NT2/D1 (cell line): ENCODE measurements around the gene ATP6V0E1.
"Not testable (repeated sequence)": the region's sequence is repeated elsewhere in the genome, so short reads cannot be mapped to it uniquely, and the experiment has no call there.

Source experiments
- DNase-seq: peaks from one replicate; pipeline ENCODE4 v3.0.0-alpha.2; 2011; ENCODE audit warnings: low read depth, low spot score
- H3K27me3 ChIP-seq: 2 replicates; pipeline ENCODE4 v1.6.0; 2011; ENCODE audit warnings: mild to moderate bottlenecking; ENCODE audit not compliant: insufficient read length, insufficient read depth
- H3K36me3 ChIP-seq: 2 replicates; pipeline ENCODE4 v1.6.1; 2011; ENCODE audit warnings: mild to moderate bottlenecking, low read length, mixed read lengths; ENCODE audit not compliant: insufficient read depth, insufficient read length
- H3K4me1 ChIP-seq: 2 replicates; pipeline ENCODE4 v1.5.1; 2011; ENCODE audit not compliant: insufficient read depth, insufficient read length
- H3K4me3 ChIP-seq: 2 replicates; pipeline ENCODE4 v1.5.1; 2011; ENCODE audit warnings: low read depth; ENCODE audit not compliant: insufficient read length
- H3K9ac ChIP-seq: 2 replicates; pipeline ENCODE4 v1.6.0; 2011; ENCODE audit warnings: low read depth; ENCODE audit not compliant: insufficient read length
- H3K9me3 ChIP-seq: 2 replicates; pipeline ENCODE4 v1.5.1; 2011; ENCODE audit warnings: mild to moderate bottlenecking, low read length; ENCODE audit not compliant: insufficient read depth
- SUZ12 ChIP-seq: IDR thresholded peaks from 2 replicates; pipeline ENCODE4 v1.6.1; 2011; ENCODE audit not compliant: insufficient read length, insufficient read depth; ENCODE audit errors: extremely low read depth
- YY1 ChIP-seq: IDR thresholded peaks from 2 replicates; pipeline ENCODE4 v1.6.1; 2011; ENCODE audit not compliant: insufficient read length, insufficient read depth
- ZNF274 ChIP-seq: IDR thresholded peaks from 2 replicates; pipeline ENCODE4 v1.6.1; 2011; ENCODE audit warnings: mild to moderate bottlenecking, low read depth, low read length

Gene ATP6V0E1

DNA sequence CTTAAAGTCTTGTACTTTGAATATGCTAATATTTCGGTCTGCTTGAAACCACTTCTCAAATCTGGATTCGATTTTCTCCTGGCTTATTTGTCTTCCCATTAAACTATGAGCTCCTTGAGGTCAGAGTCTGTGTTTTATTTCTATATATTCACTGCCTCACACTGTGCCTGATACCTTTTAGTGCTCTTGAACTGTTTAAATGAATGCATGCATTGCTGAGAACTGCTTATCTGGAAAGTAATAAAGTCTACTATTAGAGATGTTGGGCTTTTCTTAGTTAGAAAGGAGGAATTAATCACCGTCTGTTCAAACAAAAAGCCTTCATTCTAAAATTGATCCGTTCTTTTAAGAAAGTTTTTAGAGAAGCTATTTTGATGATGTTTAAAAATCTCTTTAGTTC is 78.6 kb downstream of the ATP6V0E1 start:
- no peak overlapping the region for H3K9ac ChIP-seq
- TF ChIP-seq SUZ12 (no peak), YY1 (no peak), ZNF274 (no peak)
- no peaks in the 10 kb centered on the region for H3K9me3 ChIP-seq
- no peak overlapping the region for H3K4me3 ChIP-seq
- H3K4me1 ChIP-seq: no peaks in the 10 kb centered on the region
- H3K36me3 ChIP-seq: no peaks in the 10 kb centered on the region
- H3K27me3 ChIP-seq: no peaks in the 10 kb centered on the region
- no peak for DNase-seq

DNA sequence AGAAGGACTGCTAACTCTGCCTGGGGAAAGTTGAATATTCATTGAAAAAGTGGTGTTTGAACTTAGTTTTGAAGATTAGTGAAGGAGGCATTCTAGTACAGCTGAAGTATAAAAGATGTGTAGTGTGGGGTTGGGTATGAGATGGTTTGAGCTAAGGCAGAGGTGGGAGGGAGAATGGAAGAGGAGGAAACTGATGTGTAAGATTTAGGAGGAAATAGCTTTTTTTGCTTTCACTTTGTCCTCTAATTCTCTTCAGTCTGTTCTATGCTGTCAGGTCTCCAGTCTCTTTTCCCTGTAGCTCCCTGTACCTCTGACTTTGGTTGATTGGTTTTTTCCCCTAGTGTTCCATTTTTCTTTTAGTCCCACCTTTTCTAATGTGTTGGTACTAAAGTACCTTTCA is 81.6 kb downstream of the ATP6V0E1 start:
- H3K27me3 ChIP-seq: no peaks in the 10 kb centered on the region
- DNase-seq: no peak
- no peaks in the 10 kb centered on the region for H3K36me3 ChIP-seq
- H3K9me3 ChIP-seq: no peaks in the 10 kb centered on the region
- H3K4me1 ChIP-seq: no peaks in the 10 kb centered on the region
- H3K9ac ChIP-seq: no peak overlapping the region
- H3K4me3 ChIP-seq: no peak overlapping the region
- TF ChIP-seq ZNF274: no peak
- TF ChIP-seq YY1: no peak
- TF ChIP-seq SUZ12: no peak

DNA sequence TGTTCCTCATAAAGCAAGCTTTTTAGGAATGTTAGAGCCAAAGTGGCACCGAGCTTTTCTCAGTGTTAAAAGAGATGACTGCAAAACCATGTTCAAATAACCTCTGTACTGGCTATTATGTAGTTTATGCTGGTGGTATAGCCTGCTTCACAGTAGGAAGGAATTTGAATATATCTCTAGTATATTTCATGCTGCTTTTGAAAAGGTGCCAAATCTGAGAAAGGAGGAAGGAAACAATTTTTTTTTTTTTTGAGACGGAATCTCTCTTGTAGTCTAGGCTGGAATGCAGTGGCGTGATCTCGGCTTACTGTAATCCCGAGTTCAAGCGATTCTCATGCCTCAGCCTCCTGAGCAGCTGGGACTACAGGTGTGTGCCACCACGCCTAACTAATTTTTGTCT is 86.1 kb downstream of the ATP6V0E1 start:
- H3K9me3 ChIP-seq: no peaks in the 10 kb centered on the region
- DNase-seq: no peak
- H3K36me3 ChIP-seq: no peaks in the 10 kb centered on the region
- H3K27me3 ChIP-seq: no peaks in the 10 kb centered on the region
- H3K4me1 ChIP-seq: no peaks in the 10 kb centered on the region
- no peak overlapping the region for H3K9ac ChIP-seq
- no peak for TF ChIP-seq YY1
- TF ChIP-seq ZNF274: no peak
- TF ChIP-seq SUZ12: no peak
- no peak overlapping the region for H3K4me3 ChIP-seq

DNA sequence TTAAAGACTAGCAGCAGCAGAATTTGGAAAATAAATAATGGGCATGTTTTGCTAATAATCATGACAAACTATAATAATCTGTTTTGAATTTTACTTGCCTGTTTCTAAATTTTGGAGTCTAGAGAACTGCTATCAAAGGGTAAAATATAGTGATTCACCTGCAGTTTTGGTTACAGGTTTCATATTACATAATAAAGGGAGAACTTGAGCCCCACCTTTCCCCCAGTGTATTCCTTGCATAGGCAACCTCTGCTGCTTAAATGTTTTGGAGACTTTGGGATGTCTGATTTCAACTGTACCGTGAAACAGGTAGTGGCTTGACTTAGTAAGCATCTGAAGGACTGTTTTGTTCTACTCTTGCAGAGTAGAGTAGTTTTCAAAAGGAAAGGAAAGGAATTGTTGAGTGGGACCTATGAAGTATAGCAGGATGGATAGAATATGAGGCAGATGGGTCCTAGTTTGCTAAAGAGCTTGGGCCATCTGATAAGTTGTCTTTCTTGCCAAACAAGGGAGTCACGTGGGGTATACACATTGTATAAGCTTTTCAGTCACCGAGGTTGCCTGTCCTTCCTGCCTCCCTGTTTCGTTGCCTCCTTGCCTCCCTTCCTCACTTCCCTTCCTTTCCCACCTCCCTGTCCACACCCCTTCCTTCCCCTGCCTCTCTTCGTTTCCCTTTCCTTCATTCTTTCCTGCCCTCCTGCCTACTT is 91.7 kb downstream of the ATP6V0E1 start:
- DNase-seq: no peak
- Histone ChIP-seq H3K9me3 (no peaks in the 10 kb centered on the region), H3K4me3 (no peak overlapping the region), H3K4me1 (no peaks in the 10 kb centered on the region), H3K36me3 (no peaks in the 10 kb centered on the region), H3K27me3 (no peaks in the 10 kb centered on the region), H3K9ac (no peak overlapping the region)
- no peak for TF ChIP-seq ZNF274
- no peak for TF ChIP-seq SUZ12
- no peak for TF ChIP-seq YY1

DNA sequence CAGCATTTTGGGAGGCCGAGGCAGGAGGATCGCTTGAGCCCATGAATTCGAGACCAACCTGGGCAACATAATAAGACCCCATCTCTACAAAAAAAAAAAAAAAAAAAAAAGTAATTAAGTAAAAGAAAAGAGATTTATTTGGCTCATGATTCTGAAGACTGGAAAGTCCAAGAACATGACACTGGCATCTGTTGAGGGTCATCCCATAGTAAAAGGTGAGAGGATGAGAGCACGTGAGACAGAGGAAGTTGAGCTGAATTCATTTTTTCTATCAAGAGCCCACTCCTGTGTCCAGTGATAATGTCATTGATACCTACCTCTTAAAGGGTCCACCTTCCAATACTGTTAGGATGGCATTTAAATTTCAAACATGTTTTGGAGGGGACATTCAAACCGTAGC is 92.4 kb downstream of the ATP6V0E1 start:
- Histone ChIP-seq H3K9ac (no peak overlapping the region), H3K4me3 (no peak overlapping the region), H3K4me1 (no peaks in the 10 kb centered on the region), H3K27me3 (no peaks in the 10 kb centered on the region), H3K36me3 (no peaks in the 10 kb centered on the region), H3K9me3 (no peaks in the 10 kb centered on the region)
- no peak for DNase-seq
- TF ChIP-seq SUZ12 (no peak), YY1 (no peak), ZNF274 (no peak)

DNA sequence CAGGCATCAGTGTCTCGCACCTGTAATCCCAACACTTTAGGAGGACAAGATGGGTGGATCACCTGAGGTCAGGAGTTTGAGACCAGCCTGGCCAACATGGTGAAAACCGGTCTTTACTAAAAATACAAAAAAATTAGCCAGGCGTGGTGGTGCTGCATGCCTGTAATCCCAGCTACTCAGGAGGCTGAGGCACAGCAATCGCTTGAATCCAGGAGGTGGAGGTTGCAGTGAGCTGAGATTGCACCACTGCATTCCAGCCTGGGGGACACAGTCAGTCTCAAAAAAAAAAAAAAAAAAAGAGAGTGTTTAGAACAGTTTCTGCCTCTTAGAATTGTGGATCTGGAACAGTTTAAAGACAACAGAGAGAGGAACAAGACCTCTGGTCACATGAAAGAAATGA is 92.9 kb downstream of the ATP6V0E1 start:
- H3K9me3 ChIP-seq, H3K27me3 ChIP-seq, H3K4me1 ChIP-seq, H3K36me3 ChIP-seq, DNase-seq, H3K4me3 ChIP-seq, H3K9ac ChIP-seq: not testable (repeated sequence)

DNA sequence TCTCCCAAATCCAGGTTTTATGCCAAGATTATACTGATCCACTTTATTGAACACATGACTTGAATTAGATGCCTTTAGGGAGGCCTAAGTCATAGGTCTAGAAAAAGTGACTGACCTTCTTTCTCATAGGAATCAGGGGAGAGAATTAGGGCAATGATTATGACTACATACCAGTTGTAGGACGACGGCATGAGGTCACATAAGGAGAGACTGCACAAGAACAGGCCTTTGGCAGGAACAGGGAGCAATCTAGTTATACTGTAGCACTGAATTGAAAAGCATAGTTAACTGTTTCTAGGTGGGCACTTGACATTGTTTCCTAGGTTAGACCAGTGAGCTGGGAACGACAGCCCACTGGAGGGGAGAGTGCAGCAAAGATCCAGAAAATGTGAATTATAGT is 95.3 kb downstream of the ATP6V0E1 start:
- no peak overlapping the region for H3K9ac ChIP-seq
- TF ChIP-seq SUZ12 (no peak), YY1 (no peak), ZNF274 (no peak)
- H3K4me1 ChIP-seq: no peaks in the 10 kb centered on the region
- H3K27me3 ChIP-seq: no peaks in the 10 kb centered on the region
- H3K4me3 ChIP-seq: no peak overlapping the region
- DNase-seq: no peak
- H3K9me3 ChIP-seq: no peaks in the 10 kb centered on the region
- H3K36me3 ChIP-seq: no peaks in the 10 kb centered on the region
